ENCODE results near the gene IL1RAPL2.
"Not testable (repeated sequence)": the region's sequence is repeated elsewhere in the genome, so short reads cannot be mapped to it uniquely, and the experiment has no call there.

IL1RAPL2 gene

DNA sequence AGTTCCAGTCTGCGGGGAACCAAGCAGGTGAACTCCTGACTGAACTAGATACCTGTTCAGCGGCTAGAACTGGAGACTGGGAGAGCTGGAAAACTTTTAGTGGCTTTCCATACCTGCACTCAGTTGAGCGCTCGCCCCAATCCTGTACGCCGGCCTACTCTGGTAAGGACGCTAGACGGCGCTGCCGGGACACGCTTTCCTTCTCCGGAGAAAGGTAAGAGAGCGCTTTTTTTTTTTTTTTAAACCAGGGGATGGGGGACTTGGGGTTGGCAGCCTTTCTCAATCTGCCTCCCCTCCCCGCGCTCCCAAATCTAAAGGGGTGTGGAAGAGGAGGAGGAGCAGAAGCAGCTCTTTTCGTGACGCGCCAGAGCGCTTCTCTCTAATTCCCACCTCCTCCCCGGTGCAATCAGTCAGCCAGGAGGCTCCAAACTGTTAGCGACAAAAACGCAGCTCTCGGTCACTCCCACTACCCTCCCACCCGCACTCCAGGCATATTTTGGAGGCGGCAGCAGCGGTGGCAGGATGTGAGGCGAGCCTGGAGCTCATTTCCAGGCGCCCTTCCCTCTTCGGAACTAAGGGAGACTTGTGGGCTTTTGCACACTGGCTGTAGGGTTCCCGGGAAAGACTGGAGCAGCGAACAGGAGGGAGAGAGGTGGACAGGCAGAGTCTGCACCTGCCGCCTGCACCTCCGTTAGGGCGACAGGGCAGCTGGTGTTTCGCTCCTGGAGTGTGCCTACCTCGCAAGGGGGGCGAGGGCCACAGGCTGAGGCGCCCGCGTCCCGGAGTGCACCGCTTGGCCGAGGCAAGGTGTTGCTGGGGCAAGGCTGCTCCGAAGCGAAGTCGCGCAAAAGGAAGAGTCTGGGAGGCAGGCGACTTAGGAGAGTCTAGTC, at the start of gene IL1RAPL2:
Gene IL1RAPL2 (plus strand): TSS at position 409 of the 890 bp plus-strand sequence.
- DNase-seq = peak; percentile 55

GRCh38 chrX:104522386-104522785, 43.6 kb upstream of the IL1RAPL2 start:
- DNase-seq = no peak

- DNase-seq = no peak
These were observed 42.1 kb upstream of the IL1RAPL2 start for GRCh38 chrX:104523858-104524257.

DNA sequence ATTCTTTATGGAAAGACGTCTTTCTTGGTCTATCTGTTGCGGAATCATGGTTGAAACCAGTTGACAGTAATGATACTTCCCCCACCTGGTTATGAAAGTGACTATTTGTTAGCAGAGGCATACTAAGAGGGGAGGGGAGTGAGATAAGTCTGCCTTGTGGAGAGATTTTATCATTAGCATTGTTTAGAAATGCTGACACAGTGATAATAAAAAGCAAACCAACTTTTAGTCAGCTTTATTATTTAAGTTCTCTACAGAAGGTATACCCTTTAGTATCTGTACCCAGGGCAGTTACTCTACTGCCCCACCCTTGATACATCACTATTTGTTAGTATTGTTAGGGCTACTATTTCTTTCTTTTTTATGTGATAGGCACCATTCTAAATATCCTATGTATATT, 26.9 kb upstream of the IL1RAPL2 start:
- no peak for DNase-seq

- not testable (repeated sequence) for DNase-seq
These were observed 23.6 kb upstream of the IL1RAPL2 start for GRCh38 chrX:104542447-104542846.

DNA sequence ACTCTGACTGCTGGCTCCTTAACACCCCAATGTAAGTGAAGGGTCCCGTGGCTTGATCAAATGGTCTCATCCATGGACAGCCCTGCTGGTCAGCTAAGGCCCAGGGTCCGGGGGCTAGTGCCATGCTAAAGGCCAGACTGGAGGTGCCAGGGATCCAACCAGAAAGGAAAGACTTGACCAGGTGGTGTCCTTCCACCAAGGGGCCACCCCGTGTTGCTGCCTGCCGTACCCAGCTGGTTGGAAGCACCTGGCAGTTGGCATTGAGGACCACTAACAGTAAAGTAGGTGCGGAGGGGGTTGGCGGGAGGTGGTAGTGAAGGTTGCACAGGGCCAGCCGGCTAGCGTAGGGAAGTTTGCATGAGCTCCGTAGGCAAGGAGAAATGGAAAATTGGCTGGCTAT, 1.7 kb upstream of the IL1RAPL2 start:
- DNase-seq = no peak

DNA sequence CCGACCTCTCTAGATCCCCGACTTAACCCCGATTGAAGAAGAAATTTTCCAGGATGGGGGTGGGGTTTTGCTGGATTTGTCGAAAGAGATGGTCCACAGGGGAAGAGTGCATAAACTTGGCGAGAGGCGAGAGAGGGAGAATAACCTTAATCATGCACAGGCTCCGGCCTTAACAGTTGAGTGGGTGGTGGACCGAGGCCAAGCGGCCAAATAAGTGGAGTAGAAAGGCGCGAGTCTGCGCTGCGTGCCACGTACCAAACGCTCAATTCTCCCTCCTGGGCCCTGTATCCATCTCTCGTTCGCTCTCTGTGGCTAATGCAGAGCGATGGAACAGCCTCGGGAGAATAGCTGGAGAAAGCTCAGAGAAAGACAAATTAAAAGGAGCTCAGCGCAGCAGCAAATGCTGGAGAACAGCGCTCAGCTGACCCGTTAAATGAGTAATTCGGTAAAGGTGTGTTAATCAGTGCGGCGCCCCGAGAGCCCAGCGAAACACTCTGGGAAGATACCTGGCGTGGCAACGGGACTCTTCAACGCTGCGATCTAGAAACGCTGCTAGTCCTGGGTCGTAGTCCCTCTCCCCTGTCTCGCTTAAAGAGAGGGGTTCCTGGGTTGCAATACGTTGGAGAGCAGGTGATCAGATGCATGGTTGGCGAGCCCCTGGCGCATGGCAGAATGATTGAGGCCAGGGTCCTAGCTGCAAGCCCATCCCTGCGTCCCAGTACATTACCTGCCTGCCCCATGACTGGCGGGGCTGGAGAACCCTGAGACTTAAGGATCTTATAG, 887 bp upstream of the IL1RAPL2 start:
- DNase-seq = no peak

- peak; percentile 39 for DNase-seq
These were observed 892 bp downstream of the IL1RAPL2 start for GRCh38 chrX:104566681-104567501.

GRCh38 chrX:104567506-104567905, 1.5 kb downstream of the IL1RAPL2 start:
- DNase-seq = no peak

DNA sequence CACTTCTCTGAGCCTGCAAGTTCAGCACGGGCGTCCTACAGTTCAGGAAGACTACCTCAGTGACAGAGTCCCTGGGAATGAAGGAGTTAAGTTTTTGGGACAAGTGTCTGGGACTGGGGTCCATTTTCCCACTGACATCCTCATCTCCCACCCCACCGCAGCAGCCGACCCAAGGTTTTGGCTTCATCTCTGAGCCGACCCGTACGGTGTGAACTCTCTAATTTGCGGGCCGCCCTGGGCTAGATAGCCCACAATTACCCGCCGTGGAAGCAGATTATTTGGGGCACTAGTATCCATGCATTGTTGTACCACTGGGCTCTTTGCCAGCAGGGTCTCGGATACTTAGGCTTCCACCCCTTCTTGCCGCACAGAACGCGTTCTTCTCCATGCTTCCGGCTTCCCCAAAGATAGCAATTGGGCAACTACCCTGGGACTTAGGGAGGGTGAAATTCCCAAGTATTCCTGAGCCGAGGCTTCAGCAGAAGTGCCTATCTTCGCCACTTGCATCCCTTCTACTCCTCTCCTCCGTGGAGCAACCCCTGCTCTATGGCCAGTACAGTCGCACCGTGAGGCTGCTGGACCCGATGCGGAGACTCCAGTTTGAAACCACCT, 2.4 kb downstream of the IL1RAPL2 start:
- DNase-seq = no peak

DNA sequence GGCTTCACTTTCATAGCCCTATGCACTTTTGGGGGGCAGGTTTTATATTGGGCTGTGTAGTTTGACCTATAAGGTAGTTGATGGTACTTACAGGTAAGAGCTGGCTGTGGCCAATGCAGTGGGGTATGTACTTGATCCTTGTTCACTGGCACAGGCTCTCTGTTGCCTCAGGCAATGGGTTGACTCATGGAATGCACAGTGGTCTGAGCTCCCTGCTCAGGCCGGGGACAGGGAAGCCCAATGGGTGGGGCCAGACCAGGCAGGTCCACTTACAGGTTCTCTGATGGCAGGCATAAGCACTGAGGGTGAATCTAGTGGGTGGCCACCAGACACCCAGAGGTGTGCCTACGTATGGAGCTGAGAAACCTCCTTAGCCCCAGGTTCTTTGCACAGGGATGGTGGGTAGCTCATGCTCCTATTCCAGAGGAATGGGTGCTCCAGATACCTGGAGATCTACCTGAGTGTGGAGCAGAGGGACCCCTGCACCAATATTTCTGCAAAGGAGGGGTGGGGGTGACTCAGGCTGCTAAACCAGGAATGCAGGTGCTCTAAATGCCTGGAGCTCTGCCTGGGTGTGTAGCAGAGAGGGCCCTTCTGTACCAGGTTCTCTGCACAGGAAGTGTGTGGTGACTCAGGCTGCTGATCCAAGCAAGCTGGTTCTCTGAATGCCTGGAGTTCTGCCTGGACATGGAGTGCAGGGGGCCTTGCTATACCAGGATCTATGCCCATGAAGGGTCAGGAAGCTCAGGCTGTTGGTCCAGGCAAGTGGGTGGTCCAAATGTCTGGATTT, 52.3 kb downstream of the IL1RAPL2 start:
- no peak for DNase-seq

- DNase-seq = no peak
These were observed 55.8 kb downstream of the IL1RAPL2 start for GRCh38 chrX:104621781-104622180.

DNA sequence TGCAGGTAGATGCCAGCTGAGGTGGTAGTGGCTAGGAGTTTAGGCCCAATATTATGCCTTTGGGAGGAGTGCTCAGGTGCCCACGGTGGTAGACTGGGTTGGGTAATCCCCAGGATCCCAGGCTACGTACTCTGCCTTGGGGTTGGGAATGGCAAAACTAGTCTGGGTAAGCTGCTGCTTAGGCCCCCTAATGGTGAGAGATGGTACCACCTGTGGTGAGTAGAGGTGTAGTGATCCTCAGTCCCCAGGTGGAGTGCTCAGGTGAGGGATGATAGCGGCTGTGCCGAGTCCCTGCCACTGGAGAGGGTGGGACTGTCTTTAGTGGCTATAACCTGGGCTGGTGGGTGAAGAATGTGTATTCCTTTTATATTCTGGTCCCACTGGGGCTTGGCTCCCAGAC, 75.2 kb downstream of the IL1RAPL2 start:
- DNase-seq = no peak

GRCh38 chrX:104647084-104647483, 81.1 kb downstream of the IL1RAPL2 start:
- no peak for DNase-seq

GRCh38 chrX:104659005-104659744, 93.2 kb downstream of the IL1RAPL2 start:
- DNase-seq = no peak

DNA sequence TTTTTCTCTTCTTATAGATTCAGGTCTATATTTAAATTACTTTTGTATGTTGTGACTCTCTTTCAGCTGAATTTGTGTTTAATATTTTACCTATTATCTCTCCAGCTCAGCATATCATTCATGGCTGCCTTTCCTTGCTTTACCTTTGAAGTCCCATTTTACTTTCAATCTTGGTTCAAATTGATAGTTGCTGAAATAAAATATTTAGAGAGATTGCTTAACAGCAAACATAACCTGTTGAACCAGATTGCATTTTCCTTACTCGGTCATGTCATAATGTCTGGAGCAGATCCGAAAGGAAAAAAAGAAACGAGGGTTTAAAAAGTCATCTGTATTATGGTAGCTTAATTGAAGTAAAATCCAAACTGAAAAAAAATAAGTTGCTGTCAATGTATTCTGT, 94.1 kb downstream of the IL1RAPL2 start:
- DNase-seq = no peak

DNA sequence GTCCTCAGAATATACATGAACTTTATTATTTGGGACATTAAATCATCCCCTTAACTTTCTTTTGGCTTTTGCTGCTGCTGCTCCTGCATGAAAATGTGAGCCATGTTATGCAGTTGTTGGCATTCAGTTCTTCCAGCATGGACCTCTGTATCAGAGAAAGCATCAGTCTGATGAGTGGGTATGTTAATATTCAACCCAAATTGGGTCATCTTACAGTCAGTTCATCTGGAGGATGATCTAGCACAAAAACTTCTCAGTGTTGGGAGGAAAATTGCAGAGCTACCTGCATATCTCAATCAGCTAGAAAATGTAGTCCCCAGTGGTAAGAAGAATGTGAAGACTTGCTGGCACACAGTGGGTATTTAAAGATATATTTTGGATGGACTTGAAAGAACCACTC, 96.7 kb downstream of the IL1RAPL2 start:
- no peak for DNase-seq

DNA sequence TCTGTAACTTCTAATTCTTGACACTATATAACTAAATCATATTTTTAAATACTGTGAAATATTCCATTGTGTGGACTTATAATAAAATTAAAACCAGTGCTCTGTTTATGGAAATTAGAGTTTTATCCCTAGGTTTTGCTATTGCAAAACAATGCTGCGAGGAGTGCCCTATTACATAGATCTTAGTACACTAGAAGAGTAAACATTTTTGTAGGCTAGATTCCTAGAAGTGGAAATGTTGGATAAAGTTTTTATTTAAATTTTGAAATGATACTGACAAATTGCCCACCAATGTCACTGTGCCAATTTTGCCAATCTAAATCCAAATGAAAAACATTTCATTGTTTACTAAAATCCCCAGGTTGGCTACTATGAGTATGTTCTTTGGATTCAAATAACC, 99.7 kb downstream of the IL1RAPL2 start:
- DNase-seq = no peak

DNA sequence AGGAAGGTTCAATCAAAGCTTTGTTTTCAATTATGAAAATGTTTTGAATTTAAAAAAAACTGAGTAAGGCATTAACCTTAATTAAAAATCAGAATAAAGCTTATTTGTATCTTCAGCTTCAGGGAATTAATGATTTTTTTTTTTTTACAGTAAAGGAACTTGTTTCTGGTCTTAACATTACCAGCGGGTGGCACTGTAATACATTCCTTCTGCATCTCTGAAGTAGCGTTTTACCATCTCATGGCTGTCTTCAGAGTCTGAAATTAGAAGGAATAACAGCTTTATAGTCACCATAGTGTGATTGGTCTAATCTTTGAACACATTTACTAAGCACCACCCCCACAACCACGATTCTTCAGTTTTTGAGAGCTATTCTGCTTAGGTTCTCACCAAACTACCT, 102.6 kb downstream of the IL1RAPL2 start:
- DNase-seq = no peak

DNA sequence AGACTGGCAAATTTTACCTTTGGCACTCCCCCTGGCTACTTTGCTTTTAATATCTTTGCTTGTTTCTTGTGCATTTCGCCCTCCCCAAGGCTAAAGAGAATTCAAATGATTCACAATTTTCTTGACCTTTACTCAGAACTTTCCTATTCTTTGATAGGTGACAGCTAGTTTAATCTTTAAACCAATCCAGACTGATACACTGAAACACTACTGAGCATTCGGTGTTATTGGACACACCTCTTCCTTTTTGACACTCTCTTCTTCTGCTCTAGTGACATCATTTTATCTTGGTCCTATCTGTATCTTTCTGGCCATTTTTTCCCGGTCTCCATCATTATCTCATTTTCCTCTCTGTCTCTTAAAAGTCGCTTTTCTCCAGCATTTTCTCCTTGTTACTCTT, 103.1 kb downstream of the IL1RAPL2 start:
- DNase-seq = no peak

DNA sequence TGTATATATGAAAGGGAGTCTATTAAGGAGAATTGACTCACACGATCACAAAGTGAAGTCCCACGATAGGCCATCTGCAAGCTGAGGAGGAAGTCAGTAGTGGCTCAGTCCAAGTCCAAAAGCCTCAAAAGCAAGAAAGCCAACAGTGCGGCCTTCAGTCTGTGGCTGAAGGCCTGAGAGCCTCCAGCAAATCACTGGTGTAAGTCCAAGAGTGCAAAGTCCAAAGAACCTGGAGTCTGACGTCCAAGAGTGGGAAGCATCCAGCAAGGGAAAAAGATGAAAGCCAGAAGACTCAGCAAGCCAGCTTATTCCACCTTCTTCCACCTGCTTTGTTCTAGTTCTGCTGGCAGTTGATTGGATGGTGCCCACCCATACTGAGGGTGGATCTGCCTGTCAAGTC, 104.1 kb downstream of the IL1RAPL2 start:
- no peak for DNase-seq
